CD4-positive, alpha-beta T cell (primary cell): ENCODE results near the gene KCND3. TPM values are rescaled to one million over a fixed set of nuclear protein-coding genes. Genes with fewer than 3 reads are reported as not detected.

Experiments
- ATAC-seq: fragments of 200-7000 bp; cut with Tn5 transposase; one replicate; pipeline ENCODE4 v1.10.0; 2022; ENCODE audit warnings: mild to moderate bottlenecking; ENCODE audit not compliant: poor library complexity
- CTCF ChIA-PET: fragments of 350-600 bp; sonication (Branson Sonifier 250); formaldehyde crosslinking; loops from one replicate; lab custom pipeline; 2021; ENCODE audit warnings: antibody characterized with exemption, inconsistent platforms; lab: Charles Lee
- POLR2A ChIA-PET: fragments of 350-600 bp; sonication (Branson Sonifier 250); formaldehyde crosslinking; loops from one replicate; lab custom pipeline; 2021; ENCODE audit warnings: antibody characterized with exemption, inconsistent platforms; lab: Charles Lee
- DNase-seq, 14 experiments: peaks; one replicate each; pipeline ENCODE4 v3.0.0-alpha.2; 2013 to 2020; ENCODE audit warnings: mixed read lengths in 2 of 14
- H3K27ac ChIP-seq, 2 donors: one replicate each; pipeline versions ENCODE4 v1.5.1 to v1.7.0; 2013; ENCODE audit warnings: low read length in 2 of 2, low read depth in 1 of 2, mild to moderate bottlenecking in 1 of 2
- H3K27me3 ChIP-seq, 2 experiments: 1 replicate in 1 of 2; 2 replicates in 1 of 2; pipeline versions ENCODE4 v1.6.1 to v1.7.0; 2013; ENCODE audit warnings: low read length in 2 of 2, control low read depth in 1 of 2, mild to moderate bottlenecking in 1 of 2, moderate library complexity in 1 of 2; ENCODE audit not compliant: insufficient read depth in 2 of 2, control insufficient read depth in 1 of 2
- H3K36me3 ChIP-seq: one replicate; pipeline ENCODE4 v1.6.1; 2013; ENCODE audit warnings: low read length, control low read depth; ENCODE audit not compliant: insufficient read depth
- H3K4me1 ChIP-seq: one replicate; pipeline ENCODE4 v1.6.1; 2013; ENCODE audit warnings: low read length, control low read depth; ENCODE audit not compliant: insufficient read depth
- H3K4me3 ChIP-seq: one replicate; pipeline ENCODE4 v1.5.1; 2013; ENCODE audit warnings: mild to moderate bottlenecking, low read length, moderate library complexity
- H3K9me3 ChIP-seq, 2 experiments: 1 replicate in 1 of 2; 2 replicates in 1 of 2; pipeline versions ENCODE4 v1.6.1 to v1.7.0; 2013; ENCODE audit warnings: low read length in 2 of 2, mild to moderate bottlenecking in 2 of 2, control low read depth in 1 of 2, moderate library complexity in 1 of 2; ENCODE audit not compliant: control insufficient read depth in 1 of 2, insufficient read depth in 1 of 2
- H3K27ac Mint-ChIP-seq: one replicate; pipeline ENCODE4 v1.8.0; 2020; ENCODE audit warnings: mixed read lengths
- H3K27me3 Mint-ChIP-seq: one replicate; pipeline ENCODE4 v1.8.0; 2021; ENCODE audit warnings: mixed read lengths
- H3K36me3 Mint-ChIP-seq: one replicate; pipeline ENCODE4 v1.8.0; 2021; ENCODE audit warnings: low read depth, mixed read lengths
- H3K4me1 Mint-ChIP-seq: one replicate; pipeline ENCODE4 v1.8.0; 2021; ENCODE audit warnings: low read depth, mixed read lengths
- H3K4me3 Mint-ChIP-seq: one replicate; pipeline ENCODE4 v1.8.0; 2020; ENCODE audit warnings: mild to moderate bottlenecking, mixed read lengths
- H3K9me3 Mint-ChIP-seq: one replicate; pipeline ENCODE4 v1.8.0; 2020; ENCODE audit warnings: mixed read lengths
- intact Hi-C, 2 experiments: fragments of 100-400 bp; cut with DNase I in 1 of 2; cut with micrococcal nuclease in 1 of 2; formaldehyde crosslinking; loops; one replicate each; pipeline versions ENCODE4 v1.15.1 to v1.9.0; 2023 to 2025; cut with DNase I, micrococcal nuclease
- total RNA-seq, 174 experiments: library from RNA in 2 of 174; stranded (reverse) in 2 of 174; gene quantifications; one replicate each; pipeline ENCODE4 v1.2.3 and lab custom pipeline; 2021 to 2026
- TF ChIP-seq, protein P1 (sequence below): fragments of 200-600 bp; IDR thresholded peaks from one replicate; pipeline ENCODE4 v1.8.0; 2022; ENCODE audit warnings: antibody characterized with exemption, mild to moderate bottlenecking

Gene KCND3
- total RNA-seq, 2 experiments from 2014 or later = 0.05 TPM; not detected in 1

DNA sequence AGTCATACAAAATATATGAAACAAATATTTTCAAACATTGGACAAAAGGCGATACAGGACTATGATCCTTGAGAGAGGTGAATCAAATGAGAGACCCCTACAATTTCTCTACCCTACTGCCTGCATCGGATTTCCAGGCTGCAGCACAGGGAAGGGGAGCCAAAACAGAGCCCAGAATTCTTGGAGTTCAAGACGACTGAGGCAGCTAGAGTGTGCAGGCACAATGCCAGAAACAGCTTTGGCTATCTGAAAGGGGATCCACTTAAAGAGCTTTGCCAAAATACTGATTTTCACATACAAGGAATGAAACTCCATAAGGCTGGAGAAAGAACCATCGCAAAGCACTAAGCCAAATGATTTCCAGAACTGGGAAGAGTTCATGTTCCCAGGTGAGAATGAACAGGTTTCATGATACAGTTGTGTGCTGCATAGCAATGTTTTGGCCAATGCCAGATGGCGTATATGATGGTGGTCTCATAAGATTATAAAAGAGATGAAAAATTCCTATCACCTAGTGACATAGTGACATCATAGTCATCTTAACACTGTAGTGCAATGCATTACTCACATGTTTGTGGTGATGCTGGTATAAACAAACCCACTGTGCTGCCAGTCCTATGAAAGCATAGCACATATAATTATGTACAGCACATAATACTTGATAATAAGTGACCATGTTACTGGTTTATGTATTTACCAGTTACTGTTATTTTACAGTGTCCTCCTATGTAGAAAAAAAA lies 77.5 kb downstream of the KCND3 start:
- H3K4me1 Mint-ChIP-seq = no peaks in the 10 kb centered on the region
- Histone ChIP-seq H3K4me3 (no peak overlapping the region), H3K36me3 (no peaks in the 10 kb centered on the region), H3K27ac (no peak overlapping the region), H3K4me1 (no peaks in the 10 kb centered on the region), H3K27me3 (peaks cover 5 to 13% of the 10 kb centered on the region in 2 experiments), H3K9me3 (no peaks in the 10 kb centered on the region)
- intact Hi-C loops = no loop called here
- H3K9me3 Mint-ChIP-seq = peaks cover 8% of the 10 kb centered on the region
- peaks cover 50% of the 10 kb centered on the region for H3K27me3 Mint-ChIP-seq
- ChIA-PET CTCF (no interaction called here), POLR2A (no interaction called here)
- no peak overlapping the region for H3K27ac Mint-ChIP-seq
- ATAC-seq (no peak), DNase-seq (no peak)
- H3K4me3 Mint-ChIP-seq = no peak overlapping the region
- TF ChIP-seq, protein P1, sequence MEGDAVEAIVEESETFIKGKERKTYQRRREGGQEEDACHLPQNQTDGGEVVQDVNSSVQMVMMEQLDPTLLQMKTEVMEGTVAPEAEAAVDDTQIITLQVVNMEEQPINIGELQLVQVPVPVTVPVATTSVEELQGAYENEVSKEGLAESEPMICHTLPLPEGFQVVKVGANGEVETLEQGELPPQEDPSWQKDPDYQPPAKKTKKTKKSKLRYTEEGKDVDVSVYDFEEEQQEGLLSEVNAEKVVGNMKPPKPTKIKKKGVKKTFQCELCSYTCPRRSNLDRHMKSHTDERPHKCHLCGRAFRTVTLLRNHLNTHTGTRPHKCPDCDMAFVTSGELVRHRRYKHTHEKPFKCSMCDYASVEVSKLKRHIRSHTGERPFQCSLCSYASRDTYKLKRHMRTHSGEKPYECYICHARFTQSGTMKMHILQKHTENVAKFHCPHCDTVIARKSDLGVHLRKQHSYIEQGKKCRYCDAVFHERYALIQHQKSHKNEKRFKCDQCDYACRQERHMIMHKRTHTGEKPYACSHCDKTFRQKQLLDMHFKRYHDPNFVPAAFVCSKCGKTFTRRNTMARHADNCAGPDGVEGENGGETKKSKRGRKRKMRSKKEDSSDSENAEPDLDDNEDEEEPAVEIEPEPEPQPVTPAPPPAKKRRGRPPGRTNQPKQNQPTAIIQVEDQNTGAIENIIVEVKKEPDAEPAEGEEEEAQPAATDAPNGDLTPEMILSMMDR = no peak
- no peaks in the 10 kb centered on the region for H3K36me3 Mint-ChIP-seq

GRCh38 chr1:111911061-111911460 lies 78.4 kb downstream of the KCND3 start:
- TF ChIP-seq, protein P1 = no peak
- H3K4me1 ChIP-seq = no peaks in the 10 kb centered on the region
- DNase-seq = no peak
- H3K27ac ChIP-seq = no peak overlapping the region
- H3K9me3 ChIP-seq = no peaks in the 10 kb centered on the region
- H3K27me3 ChIP-seq = peaks cover 8 to 13% of the 10 kb centered on the region in 2 experiments
- no peaks in the 10 kb centered on the region for H3K36me3 ChIP-seq
- no peak overlapping the region for H3K4me3 ChIP-seq
- H3K9me3 Mint-ChIP-seq = peaks cover 8% of the 10 kb centered on the region
- no peak for ATAC-seq
- H3K36me3 Mint-ChIP-seq = no peaks in the 10 kb centered on the region
- ChIA-PET CTCF (no interaction called here), POLR2A (no interaction called here)
- intact Hi-C loops = no loop called here
- H3K4me1 Mint-ChIP-seq = no peaks in the 10 kb centered on the region
- H3K27ac Mint-ChIP-seq = no peak overlapping the region
- H3K27me3 Mint-ChIP-seq = peaks cover 59% of the 10 kb centered on the region
- no peak overlapping the region for H3K4me3 Mint-ChIP-seq

DNA sequence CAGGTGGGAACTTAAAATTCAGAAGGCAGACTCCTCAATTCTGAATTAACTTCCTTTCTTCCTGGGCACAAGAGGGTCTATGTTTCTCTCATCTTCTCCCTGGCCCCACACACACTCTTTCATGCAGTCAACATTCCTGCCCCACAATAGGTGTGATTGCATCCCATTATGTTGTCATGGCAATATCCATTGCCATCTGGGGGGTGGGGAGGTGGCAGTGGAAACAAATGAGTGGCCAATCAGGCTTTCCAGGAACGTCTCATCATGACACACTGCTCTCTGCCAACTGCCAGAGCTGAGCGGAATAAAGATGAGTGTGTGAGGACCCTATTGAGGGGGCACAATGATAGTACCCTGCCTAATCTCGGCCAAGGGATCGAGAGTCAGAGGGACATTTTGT lies 80.4 kb downstream of the KCND3 start:
- Mint-ChIP-seq H3K9me3 (peaks cover 5% of the 10 kb centered on the region), H3K4me1 (no peaks in the 10 kb centered on the region), H3K27me3 (peaks cover 73% of the 10 kb centered on the region), H3K4me3 (no peak overlapping the region), H3K27ac (no peak overlapping the region), H3K36me3 (no peaks in the 10 kb centered on the region)
- Histone ChIP-seq H3K27me3 (peaks cover 16 to 19% of the 10 kb centered on the region in 2 experiments), H3K36me3 (no peaks in the 10 kb centered on the region), H3K4me3 (no peak overlapping the region), H3K4me1 (peaks cover 4% of the 10 kb centered on the region), H3K9me3 (no peaks in the 10 kb centered on the region), H3K27ac (no peak overlapping the region)
- ChIA-PET CTCF (no interaction called here), POLR2A (no interaction called here)
- ATAC-seq (no peak), DNase-seq (no peak)
- intact Hi-C loops = no loop called here
- TF ChIP-seq, protein P1 = no peak
